Esophagus muscularis mucosa (tissue), 4 donors: ENCODE measurements around the gene MYOZ1.

ENCODE experiments used
- CTCF ChIP-seq, 3 experiments: fragments of 200-600 bp in 2 of 3; fragments of 450-650 bp in 1 of 3; sonication (generic) in 2 of 3; IDR thresholded peaks; one replicate each; pipeline ENCODE4 v1.5.1; 2017 to 2019; ENCODE audit warnings: antibody characterized with exemption in 3 of 3, mild to moderate bottlenecking in 2 of 3, moderate library complexity in 1 of 3
- EP300 ChIP-seq: sonication (generic); formaldehyde crosslinking; IDR thresholded peaks from one replicate; pipeline ENCODE4 v1.6.1; 2017; ENCODE audit warnings: antibody characterized with exemption
- POLR2AphosphoS5 ChIP-seq, 2 donors: sonication (generic); formaldehyde crosslinking; IDR thresholded peaks; one replicate each; pipeline ENCODE4 v1.6.1; 2017; ENCODE audit warnings: antibody characterized with exemption in 2 of 2

GRCh38 chr10:73645251-73645650 is 4.0 kb upstream of the MYOZ1 start:
- no peak for TF ChIP-seq CTCF (IDR thresholded peaks at IDR 0.05)
- TF ChIP-seq EP300 = no peak
- no peak for TF ChIP-seq POLR2AphosphoS5 (IDR thresholded peaks at IDR 0.05)
